IMR-90 (cell line): ENCODE measurements around the gene CMTM8. TPM values are rescaled to one million over a fixed set of nuclear protein-coding genes. Genes with fewer than 3 reads are reported as not detected.

Source experiments
- ATAC-seq: fragments of 200-7000 bp; cut with Tn5 transposase; 2 replicates; pipeline ENCODE4 v1.9.1; 2020; ENCODE audit warnings: low read depth, mild to moderate bottlenecking, moderate library complexity
- BruUV-seq: library from RNA; stranded (reverse); fragments of 400-500 nt; replicated peaks from 2 replicates; lab custom pipeline; 2021; lab: Mats Ljungman, UMichigan
- CTCF ChIA-PET: fragments of 300-600 bp; formaldehyde crosslinking; extraction: SDS; loops from one replicate; lab custom pipeline; 2021; ENCODE audit warnings: antibody characterized with exemption; lab: Yijun Ruan, JAX
- POLR2A ChIA-PET: fragments of 300-600 bp; sonication (Branson Sonifier 250); formaldehyde crosslinking; loops from one replicate; lab custom pipeline; 2022; ENCODE audit warnings: antibody characterized with exemption; ENCODE audit not compliant: unreplicated experiment; lab: Charles Lee
- DNase-seq: peaks from one replicate; pipeline ENCODE4 v3.0.0; 2013
- H2AFZ ChIP-seq: replicated peaks from 2 replicates; pipeline ENCODE3; 2013; ENCODE audit warnings: low read length, mild to moderate bottlenecking; ENCODE audit not compliant: poor library complexity
- H2AK5ac ChIP-seq: 2 replicates; pipeline ENCODE4 v1.6.1; 2013; ENCODE audit warnings: low read depth, low read length, inconsistent platforms
- H2AK9ac ChIP-seq: replicated peaks from 2 replicates; pipeline ENCODE3; 2013; ENCODE audit warnings: mild to moderate bottlenecking, low read depth, low read length, moderate library complexity; ENCODE audit not compliant: poor library complexity
- H2BK120ac ChIP-seq: 2 replicates; pipeline ENCODE4 v1.6.1; 2013; ENCODE audit warnings: low read depth, low read length, inconsistent platforms
- H2BK15ac ChIP-seq: 3 replicates; pipeline ENCODE4 v1.6.1; 2013; ENCODE audit warnings: low read depth, low read length, inconsistent platforms
- H2BK20ac ChIP-seq: 2 replicates; pipeline ENCODE4 v1.6.1; 2013; ENCODE audit warnings: low read depth, mild to moderate bottlenecking, inconsistent platforms, low read length, moderate library complexity
- H2BK5ac ChIP-seq: 2 replicates; pipeline ENCODE4 v1.6.1; 2013; ENCODE audit warnings: mild to moderate bottlenecking, low read depth, low read length, inconsistent platforms; ENCODE audit not compliant: poor library complexity, severe bottlenecking
- H3K14ac ChIP-seq: replicated peaks from 2 replicates; pipeline ENCODE4 v1.6.1; 2013; ENCODE audit warnings: low read depth, low read length, inconsistent platforms
- H3K18ac ChIP-seq: 2 replicates; pipeline ENCODE4 v1.6.1; 2013; ENCODE audit warnings: low read depth, low read length, control low read depth
- H3K23ac ChIP-seq: 2 replicates; pipeline ENCODE4 v1.6.1; 2013; ENCODE audit warnings: low read depth, low read length, inconsistent platforms
- H3K27ac ChIP-seq: 2 replicates; pipeline ENCODE4 v1.5.1; 2013; ENCODE audit warnings: mild to moderate bottlenecking, control low read depth, low read length; ENCODE audit not compliant: insufficient read depth
- H3K27me3 ChIP-seq: 2 replicates; pipeline ENCODE4 v1.6.1; 2013; ENCODE audit warnings: low read length; ENCODE audit not compliant: control insufficient read depth, insufficient read depth
- H3K36me3 ChIP-seq: 2 replicates; pipeline ENCODE4 v1.6.1; 2013; ENCODE audit warnings: low read length, mixed read lengths; ENCODE audit not compliant: control insufficient read depth, insufficient read depth
- H3K4ac ChIP-seq: 2 replicates; pipeline ENCODE4 v1.6.1; 2013; ENCODE audit warnings: low read depth, low read length, inconsistent platforms
- H3K4me1 ChIP-seq: 2 replicates; pipeline ENCODE4 v1.6.1; 2013; ENCODE audit warnings: low read length, mixed read lengths; ENCODE audit not compliant: control insufficient read depth, insufficient read depth
- H3K4me2 ChIP-seq: 2 replicates; pipeline ENCODE4 v1.6.1; 2013; ENCODE audit warnings: low read depth, mild to moderate bottlenecking, control low read depth, low read length, moderate library complexity
- H3K4me3 ChIP-seq: 2 replicates; pipeline ENCODE4 v1.5.1; 2013; ENCODE audit warnings: low read depth, mild to moderate bottlenecking, control low read depth, low read length, moderate library complexity; ENCODE audit not compliant: insufficient read depth
- H3K56ac ChIP-seq: 2 replicates; pipeline ENCODE4 v1.6.1; 2013; ENCODE audit warnings: low read length, inconsistent platforms; ENCODE audit not compliant: insufficient read depth; ENCODE audit errors: extremely low read depth
- H3K79me1 ChIP-seq, 2 experiments: 2 replicates each; pipeline ENCODE4 v1.6.1; 2013; ENCODE audit warnings: low read length in 2 of 2, inconsistent platforms in 1 of 2, low read depth in 1 of 2
- H3K9ac ChIP-seq: 2 replicates; pipeline ENCODE4 v1.6.1; 2013; ENCODE audit warnings: low read depth, low read length, control low read depth
- H3K9me1 ChIP-seq: 2 replicates; pipeline ENCODE4 v1.6.1; 2013; ENCODE audit warnings: low read length, inconsistent platforms; ENCODE audit not compliant: insufficient read depth
- H3K9me3 ChIP-seq: 2 replicates; pipeline ENCODE4 v1.6.1; 2013; ENCODE audit warnings: low read length; ENCODE audit not compliant: control insufficient read depth, insufficient read depth
- H4K20me1 ChIP-seq: 2 replicates; pipeline ENCODE4 v1.6.1; 2013; ENCODE audit warnings: low read length, inconsistent platforms; ENCODE audit not compliant: insufficient read depth
- H4K5ac ChIP-seq: 2 replicates; pipeline ENCODE4 v1.6.1; 2013; ENCODE audit warnings: mild to moderate bottlenecking, low read depth, low read length, control low read depth
- H4K8ac ChIP-seq, 2 experiments: 2 replicates each; pipeline ENCODE4 v1.6.1; 2013; ENCODE audit warnings: low read depth in 2 of 2, low read length in 2 of 2, control low read depth in 1 of 2, inconsistent platforms in 1 of 2
- H4K91ac ChIP-seq: 2 replicates; pipeline ENCODE4 v1.6.1; 2013; ENCODE audit warnings: low read depth, low read length, inconsistent platforms; ENCODE audit not compliant: insufficient read depth
- BHLHE40 ChIP-seq: fragments of 150-350 bp; IDR thresholded peaks from 2 replicates; pipeline ENCODE4 v1.6.1; 2016; ENCODE audit warnings: mild to moderate bottlenecking, low read depth, low read length
- CEBPB ChIP-seq: IDR thresholded peaks from 2 replicates; pipeline ENCODE4 v1.6.1; 2012; ENCODE audit warnings: low read depth, low read length, improper control_type of control experiment
- MAFK ChIP-seq: IDR thresholded peaks from 2 replicates; pipeline ENCODE4 v1.6.1; 2012; ENCODE audit warnings: low read depth, low read length, improper control_type of control experiment
- MAZ ChIP-seq: IDR thresholded peaks from 2 replicates; pipeline ENCODE4 v1.6.1; 2012; ENCODE audit warnings: low read depth, mild to moderate bottlenecking, low read length, improper control_type of control experiment, moderate library complexity, borderline replicate concordance
- MXI1 ChIP-seq: IDR thresholded peaks from 2 replicates; pipeline ENCODE4 v1.6.1; 2012; ENCODE audit warnings: low read depth, mild to moderate bottlenecking, low read length, moderate library complexity, borderline replicate concordance
- NFE2L2 ChIP-seq: fragments of 150-350 bp; IDR thresholded peaks from 2 replicates; pipeline ENCODE4 v1.6.1; 2016; ENCODE audit warnings: low read depth, mild to moderate bottlenecking, low read length
- POLR2A ChIP-seq: IDR thresholded peaks from 2 replicates; pipeline ENCODE4 v1.6.1; 2012; ENCODE audit warnings: mild to moderate bottlenecking, low read depth, low read length
- RAD21 ChIP-seq: IDR thresholded peaks from 2 replicates; pipeline ENCODE4 v1.6.1; 2012; ENCODE audit warnings: low read length, improper control_type of control experiment
- RCOR1 ChIP-seq: IDR thresholded peaks from 2 replicates; pipeline ENCODE4 v1.6.1; 2012; ENCODE audit warnings: mild to moderate bottlenecking, low read length, improper control_type of control experiment; ENCODE audit not compliant: insufficient replicate concordance
- RFX5 ChIP-seq: IDR thresholded peaks from 2 replicates; pipeline ENCODE4 v1.8.0; 2012; ENCODE audit warnings: low read depth, mild to moderate bottlenecking, low read length, moderate library complexity
- SMC3 ChIP-seq: fragments of 150-350 bp; IDR thresholded peaks from 2 replicates; pipeline ENCODE4 v1.6.1; 2016; ENCODE audit warnings: low read depth, mild to moderate bottlenecking, antibody characterized with exemption, low read length, moderate library complexity
- WGBS, 2 experiments: methylation state at CpG; one replicate each; pipeline versions ENCODE4 v1.1.5 to v1.1.7; 2013; ENCODE audit warnings: missing lambda C conversion rate in 2 of 2; ENCODE audit not compliant: insufficient read length in 1 of 2; ENCODE audit errors: extremely low coverage in 2 of 2; 5-methylcytosine and 5-hydroxymethylcytosine counted together
- dilution Hi-C: fragments of 300-500 bp; cut with HindIII; formaldehyde crosslinking; loops from one replicate; pipeline ENCODE4 v1.14.3; 2018; ENCODE audit warnings: low sequenced_read_pairs; ENCODE audit not compliant: unreplicated experiment
- in situ Hi-C: fragments of 300-500 bp; cut with MboI; formaldehyde crosslinking; loops from 3 replicates; pipeline ENCODE4 v1.14.3; 2019; ENCODE audit warnings: low sequenced_read_pairs, inconsistent platforms, mixed read lengths
- intact Hi-C: fragments of 100-400 bp; cut with micrococcal nuclease; formaldehyde crosslinking; loops from 2 replicates; pipeline ENCODE4 v1.10.0; 2022
- polyA plus RNA-seq, 3 experiments: library from polyadenylated mRNA; depleted of rRNA; stranded (reverse); fragments of >200 nt; gene quantifications; 2 replicates each; pipeline ENCODE4 v1.2.3, GENCODE V29; 2012; ENCODE audit warnings: low replicate concordance in 1 of 3
- total RNA-seq: library from RNA; depleted of rRNA; stranded (reverse); fragments of >200 nt; gene quantifications from 2 replicates; pipeline ENCODE4 v1.2.3, GENCODE V29; 2012
- TF ChIP-seq, protein P1 (sequence below): conservative IDR thresholded peaks from 2 replicates; pipeline ENCODE4 v1.5.1; 2012; ENCODE audit warnings: mild to moderate bottlenecking, low read depth, low read length, improper control_type of control experiment
- TF ChIP-seq, protein P2 (sequence below): fragments of 150-350 bp; IDR thresholded peaks from 2 replicates; pipeline ENCODE4 v1.6.1; 2017; ENCODE audit warnings: mild to moderate bottlenecking, antibody characterized with exemption, low read length, low read depth

The CMTM8 gene
- total and polyA plus RNA-seq, 2 of the 4 experiments (the other 2 are of a cell fraction) = 0.15 TPM; not detected in 1

DNA sequence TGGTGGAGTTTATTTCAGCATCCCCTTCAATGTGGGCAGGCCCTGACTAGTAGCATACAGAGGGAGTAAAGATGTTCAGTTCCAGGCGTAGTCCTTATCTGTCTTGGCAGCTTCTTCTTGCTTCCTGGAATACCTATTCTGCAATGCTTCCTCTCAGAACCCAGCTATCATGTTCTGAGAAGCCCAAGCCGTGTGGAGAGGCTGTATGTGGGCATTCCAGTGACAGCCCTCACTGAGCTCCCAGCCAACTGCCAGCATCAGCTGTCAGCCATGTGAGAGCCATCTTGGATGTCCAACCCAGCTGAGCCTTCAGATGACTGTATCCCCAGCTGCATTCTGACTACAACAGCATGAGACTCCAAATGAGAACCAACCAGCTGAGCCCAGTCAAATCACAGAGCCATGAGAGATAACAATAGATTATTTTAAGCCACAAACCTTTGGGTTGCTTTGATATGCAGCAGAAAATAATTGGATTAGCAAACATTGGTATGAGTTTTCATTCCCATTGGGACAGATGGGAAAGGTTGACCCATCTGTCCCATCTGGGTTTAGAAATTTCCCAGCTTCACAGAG lies 144.7 kb downstream of the CMTM8 start:
- TF ChIP-seq RCOR1 (no peak), RAD21 (no peak), MAFK (no peak), MXI1 (no peak), CEBPB (no peak), RFX5 (no peak), SMC3 (no peak), POLR2A (no peak), MAZ (no peak), BHLHE40 (no peak), NFE2L2 (no peak)
- TF ChIP-seq, protein P1, sequence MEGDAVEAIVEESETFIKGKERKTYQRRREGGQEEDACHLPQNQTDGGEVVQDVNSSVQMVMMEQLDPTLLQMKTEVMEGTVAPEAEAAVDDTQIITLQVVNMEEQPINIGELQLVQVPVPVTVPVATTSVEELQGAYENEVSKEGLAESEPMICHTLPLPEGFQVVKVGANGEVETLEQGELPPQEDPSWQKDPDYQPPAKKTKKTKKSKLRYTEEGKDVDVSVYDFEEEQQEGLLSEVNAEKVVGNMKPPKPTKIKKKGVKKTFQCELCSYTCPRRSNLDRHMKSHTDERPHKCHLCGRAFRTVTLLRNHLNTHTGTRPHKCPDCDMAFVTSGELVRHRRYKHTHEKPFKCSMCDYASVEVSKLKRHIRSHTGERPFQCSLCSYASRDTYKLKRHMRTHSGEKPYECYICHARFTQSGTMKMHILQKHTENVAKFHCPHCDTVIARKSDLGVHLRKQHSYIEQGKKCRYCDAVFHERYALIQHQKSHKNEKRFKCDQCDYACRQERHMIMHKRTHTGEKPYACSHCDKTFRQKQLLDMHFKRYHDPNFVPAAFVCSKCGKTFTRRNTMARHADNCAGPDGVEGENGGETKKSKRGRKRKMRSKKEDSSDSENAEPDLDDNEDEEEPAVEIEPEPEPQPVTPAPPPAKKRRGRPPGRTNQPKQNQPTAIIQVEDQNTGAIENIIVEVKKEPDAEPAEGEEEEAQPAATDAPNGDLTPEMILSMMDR = no peak
- TF ChIP-seq, protein P2, sequence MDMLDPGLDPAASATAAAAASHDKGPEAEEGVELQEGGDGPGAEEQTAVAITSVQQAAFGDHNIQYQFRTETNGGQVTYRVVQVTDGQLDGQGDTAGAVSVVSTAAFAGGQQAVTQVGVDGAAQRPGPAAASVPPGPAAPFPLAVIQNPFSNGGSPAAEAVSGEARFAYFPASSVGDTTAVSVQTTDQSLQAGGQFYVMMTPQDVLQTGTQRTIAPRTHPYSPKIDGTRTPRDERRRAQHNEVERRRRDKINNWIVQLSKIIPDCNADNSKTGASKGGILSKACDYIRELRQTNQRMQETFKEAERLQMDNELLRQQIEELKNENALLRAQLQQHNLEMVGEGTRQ = no peak
- H2AK5ac ChIP-seq = no peak overlapping the region
- in situ Hi-C loops = loop anchor here (25.0 kb wide), 1 partner anchor 279 kb away; no protein-coding TSS in a partner anchor
- no peak overlapping the region for H4K8ac ChIP-seq
- H3K56ac ChIP-seq = no peak overlapping the region
- H3K4me3 ChIP-seq = no peak overlapping the region
- H3K14ac ChIP-seq = no peak overlapping the region
- H3K4me2 ChIP-seq = no peak overlapping the region
- CTCF ChIA-PET = interaction anchor here (0.7 kb wide), 1 partner anchor 9 kb away, joined by 3 read pairs; no protein-coding TSS in a partner anchor
- no peak overlapping the region for H3K4ac ChIP-seq
- no peaks in the 10 kb centered on the region for H3K79me1 ChIP-seq
- H2AK9ac ChIP-seq = no peak overlapping the region
- dilution Hi-C loops = no loop called here
- no peak overlapping the region for H3K9ac ChIP-seq
- H4K5ac ChIP-seq = no peak overlapping the region
- H3K4me1 ChIP-seq = no peaks in the 10 kb centered on the region
- ATAC-seq (no peak), DNase-seq (no peak)
- no peaks in the 10 kb centered on the region for H3K9me1 ChIP-seq
- no peaks in the 10 kb centered on the region for H3K36me3 ChIP-seq
- intact Hi-C loops = no loop called here
- H4K20me1 ChIP-seq = no peaks in the 10 kb centered on the region
- peaks cover 36% of the 10 kb centered on the region for H3K27me3 ChIP-seq
- H3K27ac ChIP-seq = no peak overlapping the region
- no peak overlapping the region for H3K23ac ChIP-seq
- H3K18ac ChIP-seq = no peak overlapping the region
- H4K91ac ChIP-seq = no peak overlapping the region
- BruUV-seq = no TSS peak
- H2BK20ac ChIP-seq = no peak overlapping the region
- POLR2A ChIA-PET = no interaction called here
- H2BK120ac ChIP-seq = no peak overlapping the region
- no peak overlapping the region for H2AFZ ChIP-seq
- H2BK15ac ChIP-seq = no peak overlapping the region
- peaks cover 4% of the 10 kb centered on the region for H3K9me3 ChIP-seq
- no CpG with 5 or more reads among the region's 2 CpGs for WGBS, 2 experiments
- H2BK5ac ChIP-seq = no peak overlapping the region
